AG04450 (cell line): ENCODE results near the gene PLEKHO2. TPM values are rescaled to one million over a fixed set of nuclear protein-coding genes. Genes with fewer than 3 reads are reported as not detected.

Source experiments
- CTCF ChIA-PET: fragments of 300-600, 350-600 bp; formaldehyde crosslinking; extraction: SDS; loops from one replicate; lab custom pipeline; 2022; ENCODE audit warnings: antibody characterized with exemption, inconsistent platforms; lab: Charles Lee
- POLR2A ChIA-PET: fragments of 350-600 bp; formaldehyde crosslinking; extraction: SDS; loops from one replicate; lab custom pipeline; 2021; ENCODE audit warnings: antibody characterized with exemption, inconsistent platforms; lab: Yijun Ruan, JAX
- DNase-seq: peaks from one replicate; pipeline ENCODE4 v3.0.0-alpha.2; 2011; ENCODE audit warnings: low read depth, low spot score
- H3K27ac ChIP-seq: one replicate; pipeline ENCODE4 v1.5.1; 2012; ENCODE audit warnings: low read depth, low read length, control low read depth
- H3K27me3 ChIP-seq: one replicate; pipeline ENCODE4 v1.6.0; 2012; ENCODE audit warnings: low read length; ENCODE audit not compliant: control insufficient read depth, insufficient read depth
- H3K4me3 ChIP-seq: 2 replicates; pipeline ENCODE4 v1.5.1; 2011; ENCODE audit warnings: mild to moderate bottlenecking, low read depth, low read length, control low read depth
- H3K9me3 ChIP-seq: 2 replicates; pipeline ENCODE4 v1.5.1; 2012; ENCODE audit warnings: low read length; ENCODE audit not compliant: control insufficient read depth, insufficient read depth
- CTCF ChIP-seq: IDR thresholded peaks from 2 replicates; pipeline ENCODE4 v1.5.1; 2011; ENCODE audit warnings: low read depth, low read length, control low read depth, inconsistent platforms
- polyA plus RNA-seq: library from polyadenylated mRNA; depleted of rRNA; stranded (reverse); fragments of >200 nt; gene quantifications from 2 replicates; pipeline ENCODE4 v1.2.3, GENCODE V29; 2011

PLEKHO2 gene
- polyA plus RNA-seq, 1 experiment: 29.5 TPM

DNA sequence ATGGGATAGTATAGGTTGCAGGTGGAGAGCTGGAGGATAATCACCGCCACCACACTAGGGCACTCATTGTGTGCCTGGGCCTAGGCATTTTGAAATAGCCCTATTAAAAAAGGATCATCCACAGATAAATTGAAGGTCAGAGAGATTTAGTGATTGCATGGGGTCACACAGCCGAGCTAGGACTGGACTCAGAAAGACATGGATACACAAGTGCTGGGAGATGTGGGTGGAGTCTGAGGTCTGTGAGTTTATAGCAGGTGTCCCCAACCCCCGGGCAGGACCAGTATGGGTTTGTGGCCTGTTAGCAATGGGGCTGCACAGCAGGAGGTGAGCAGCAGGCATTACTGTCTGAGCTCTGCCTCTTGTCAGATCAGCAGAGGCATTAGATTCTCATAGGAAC, 64.7 kb downstream of the PLEKHO2 start:
- H3K4me3 ChIP-seq: no peak overlapping the region
- ChIA-PET CTCF (interaction anchor here (0.6 to 1.2 kb wide), 2 partner anchors 30 to 98 kb away, joined by 3 to 4 read pairs; no protein-coding TSS in a partner anchor), POLR2A (interaction anchor here (0.8 kb wide), 1 partner anchor 65 kb away, joined by 4 read pairs; no protein-coding TSS in a partner anchor)
- H3K27ac ChIP-seq: no peak overlapping the region
- no peak for TF ChIP-seq CTCF
- H3K9me3 ChIP-seq: peaks cover 14% of the 10 kb centered on the region
- DNase-seq: no peak
- no peaks in the 10 kb centered on the region for H3K27me3 ChIP-seq

DNA sequence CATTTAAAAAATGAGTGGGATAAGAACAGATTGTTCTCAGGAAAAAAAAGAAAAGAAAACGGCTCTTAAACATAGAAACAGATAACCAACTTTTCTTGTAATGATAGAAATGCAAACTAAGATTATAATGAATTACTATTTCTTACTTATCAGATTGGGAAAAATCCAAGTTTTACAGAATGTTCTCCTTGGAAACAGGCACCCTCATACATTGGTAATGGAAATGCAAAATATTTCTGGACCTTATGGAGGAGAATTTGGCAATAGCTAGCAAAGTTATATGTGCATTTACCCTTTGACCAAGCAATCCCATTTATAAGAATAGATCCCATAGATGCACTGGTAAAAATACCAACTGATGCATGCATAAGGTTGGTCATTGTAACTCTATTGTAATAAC, 66.3 kb downstream of the PLEKHO2 start:
- H3K27me3 ChIP-seq: no peaks in the 10 kb centered on the region
- no peak for TF ChIP-seq CTCF
- CTCF ChIA-PET: no interaction called here
- no peak overlapping the region for H3K4me3 ChIP-seq
- no peak for DNase-seq
- H3K27ac ChIP-seq: no peak overlapping the region
- H3K9me3 ChIP-seq: peaks cover 12% of the 10 kb centered on the region
- POLR2A ChIA-PET: no interaction called here

GRCh38 chr15:64909546-64909945, 67.8 kb downstream of the PLEKHO2 start:
- CTCF ChIA-PET: no interaction called here
- H3K27ac ChIP-seq: no peak overlapping the region
- no peak for DNase-seq

DNA sequence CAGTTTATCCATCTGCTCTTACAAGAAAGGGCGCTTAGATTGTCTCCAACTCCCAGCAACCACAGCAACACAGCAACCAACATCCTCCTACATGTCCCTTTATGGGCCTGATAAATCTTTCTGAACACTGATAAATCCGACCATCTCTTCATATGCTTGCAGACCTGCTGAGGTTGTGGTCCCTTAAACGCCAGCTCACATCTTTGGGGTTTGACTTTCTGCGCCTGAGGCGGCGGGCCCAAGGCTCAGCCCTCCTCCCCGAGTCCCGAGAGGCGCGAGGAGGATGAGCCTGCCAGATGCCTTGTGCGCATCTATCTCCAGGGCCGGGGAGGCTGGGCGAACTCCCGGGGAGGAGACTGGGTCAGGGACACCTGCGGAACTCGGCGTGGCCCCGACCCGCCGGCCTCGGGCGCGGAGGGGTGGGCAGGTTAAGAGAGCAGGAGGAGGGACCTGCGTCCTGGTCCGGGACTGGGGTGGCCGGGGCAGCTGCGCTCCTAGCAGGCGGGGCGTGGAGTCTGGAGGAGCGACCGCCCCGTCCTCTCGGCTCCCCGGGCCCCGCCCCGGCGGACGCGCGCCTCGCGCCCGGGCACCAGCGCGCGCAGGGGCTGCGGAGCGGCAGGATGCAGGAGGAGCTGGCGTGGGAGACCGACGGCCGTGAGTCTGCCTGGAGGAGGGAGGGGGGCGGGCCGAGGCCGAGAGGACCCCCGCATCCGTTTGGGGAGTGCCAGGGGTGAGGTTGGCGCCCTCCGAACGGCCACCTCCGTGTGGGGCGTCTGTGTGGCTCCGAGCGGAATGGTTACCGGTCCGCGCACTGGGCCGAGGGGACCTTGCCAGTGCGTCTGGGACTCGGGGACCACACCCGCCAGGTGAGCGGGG, 69.8 kb downstream of the PLEKHO2 start, which contains the start of gene ANKDD1A:
ANKDD1A (plus strand) TSS at position 592 of the 876 bp plus-strand sequence; CDS start at position 621, 29 bp downstream.
- peaks cover 1% of the 10 kb centered on the region; the same call in 1 of the 2 replicates for H3K9me3 ChIP-seq
- ChIA-PET CTCF (no interaction called here), POLR2A (interaction anchor here (1.1 kb wide), 1 partner anchor 18 kb away, joined by 3 read pairs; no protein-coding TSS in a partner anchor)
- no peaks in the 10 kb centered on the region for H3K27me3 ChIP-seq
- H3K27ac ChIP-seq: no peak within 1 kb of the TSS
- peak within 1 kb of the TSS; percentile 67 for H3K4me3 ChIP-seq
- no peak for DNase-seq
- no peak for TF ChIP-seq CTCF

More at GRCh38 chr15:64909546-64909945, 67.8 kb downstream of the PLEKHO2 start:
- Histone ChIP-seq H3K4me3 (no peak overlapping the region), H3K27me3 (no peaks in the 10 kb centered on the region), H3K9me3 (peaks cover 12% of the 10 kb centered on the region)
- POLR2A ChIA-PET: no interaction called here
- TF ChIP-seq CTCF: no peak
